HL-60/S4 treated with retinoic acid at 250 ng/mL for 4 days and 3 days (cell line): ENCODE data around the gene ILKAP.

Experiments used
- in situ Hi-C: fragments of 300-500 bp; cut with MboI; formaldehyde crosslinking; loops from 2 replicates; pipeline ENCODE4 v1.7.0; 2022; ENCODE audit warnings: low sequenced_read_pairs

Gene ILKAP

GRCh38 chr2:238203094-238203972 is at the start of gene ILKAP:
Gene ILKAP (minus strand): TSS chr2:238203695. CDS start chr2:238203553, 142 bp downstream.
- in situ Hi-C loops: no loop called here

DNA sequence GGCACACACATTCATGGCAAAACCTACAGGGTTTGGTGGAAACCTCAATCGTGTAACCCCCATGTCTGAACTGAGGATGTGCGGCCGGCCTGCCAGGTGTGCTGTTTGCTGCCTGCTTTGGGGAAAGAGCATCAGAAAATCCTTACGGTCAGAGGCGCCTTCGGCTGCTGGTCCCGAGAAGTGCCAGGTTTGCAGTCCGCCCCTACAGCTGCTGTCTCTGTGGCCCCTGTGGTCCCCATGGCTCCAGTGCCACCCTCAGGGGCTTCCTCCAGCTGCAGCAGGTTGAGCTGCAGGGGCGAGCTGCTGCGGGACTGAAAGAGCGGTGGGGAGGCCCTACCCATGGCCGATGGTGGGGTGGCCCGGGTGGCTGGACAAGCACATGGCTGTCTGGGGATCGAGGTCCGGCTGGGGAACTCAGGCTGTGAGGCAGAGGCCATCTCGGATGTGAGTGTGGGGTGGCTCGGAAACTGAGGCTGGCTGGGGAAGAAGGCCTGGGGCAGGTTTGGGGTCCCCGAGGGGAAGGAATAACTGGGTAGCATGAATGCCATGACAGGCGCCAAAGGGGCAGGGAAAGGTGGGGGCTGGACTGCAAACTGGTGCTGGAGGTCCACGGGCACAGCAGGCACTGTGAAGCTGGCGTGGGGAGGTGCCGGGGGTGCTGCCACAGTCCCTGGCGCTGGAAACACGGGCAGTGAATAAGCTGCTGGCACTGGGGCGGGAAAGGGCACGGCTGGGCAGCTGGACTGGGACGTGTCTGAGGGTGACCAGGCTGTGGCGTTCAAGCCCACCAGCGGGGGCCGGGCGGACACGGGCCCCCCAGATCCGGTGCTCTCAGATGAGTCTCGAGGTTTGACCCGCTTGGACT is 49.5 kb upstream of the ILKAP start:
- in situ Hi-C loops: no loop called here

DNA sequence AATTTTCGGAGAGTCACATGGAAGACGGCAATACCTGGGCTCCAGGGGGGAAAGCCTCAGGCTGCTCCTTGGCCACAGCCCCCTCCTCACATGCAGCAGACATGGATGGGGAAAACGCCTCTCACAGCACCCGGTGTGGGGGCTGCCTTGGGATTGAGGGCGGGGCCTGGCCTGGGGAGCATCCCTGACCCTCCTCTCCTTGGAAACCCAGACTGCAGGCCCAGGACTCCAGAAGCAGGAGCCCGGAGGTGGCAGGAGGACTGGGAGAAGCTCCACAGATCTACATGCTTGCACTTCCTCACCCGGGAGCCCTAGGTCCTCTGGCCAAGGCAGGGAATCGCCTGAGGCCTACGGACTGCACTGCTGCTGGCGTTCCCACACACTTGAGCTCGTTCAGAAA is 48.5 kb upstream of the ILKAP start:
- in situ Hi-C loops: no loop called here

DNA sequence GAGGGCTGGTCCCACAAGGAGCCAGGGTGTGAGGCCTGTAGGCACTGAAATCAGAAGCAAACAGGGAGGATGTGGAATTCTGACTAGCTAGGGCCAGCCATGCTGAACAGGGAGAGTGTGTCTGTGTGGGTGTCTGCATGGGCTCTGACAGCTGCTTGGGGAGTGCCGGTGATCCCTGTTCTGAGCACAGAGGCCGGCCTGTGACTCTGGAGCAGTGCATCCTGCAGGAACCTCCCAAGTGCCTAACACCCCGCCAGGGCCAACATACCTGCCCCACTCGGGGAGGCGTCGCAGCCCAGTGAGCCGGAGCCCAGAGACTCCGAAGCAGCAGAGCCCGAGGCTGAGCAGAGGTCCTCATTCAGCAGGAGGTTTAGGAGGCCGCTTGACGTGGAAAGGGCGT is 47.8 kb upstream of the ILKAP start:
- in situ Hi-C loops: no loop called here

DNA sequence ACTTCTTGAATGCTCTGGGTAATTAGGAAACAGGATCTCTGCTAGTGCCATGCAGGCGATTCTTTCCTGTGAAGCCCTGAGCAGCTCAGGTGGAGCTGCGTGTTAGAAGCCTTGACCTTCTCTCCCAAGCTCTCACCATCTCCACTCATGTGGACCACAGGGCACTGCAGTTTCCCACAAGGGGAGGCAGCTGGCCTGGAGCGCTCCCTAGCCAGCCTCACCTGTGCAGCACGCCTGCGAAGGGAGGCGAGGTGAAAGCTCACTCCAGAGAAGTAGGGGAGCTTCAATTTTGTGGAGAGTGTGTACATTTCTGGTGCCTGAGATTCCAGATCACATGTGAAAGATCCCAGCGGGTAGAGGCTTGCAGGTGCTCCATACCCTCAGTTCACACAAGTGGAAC is 47.4 kb upstream of the ILKAP start:
- in situ Hi-C loops: no loop called here

GRCh38 chr2:238247841-238248453 is 44.5 kb upstream of the ILKAP start:
- in situ Hi-C loops: no loop called here

DNA sequence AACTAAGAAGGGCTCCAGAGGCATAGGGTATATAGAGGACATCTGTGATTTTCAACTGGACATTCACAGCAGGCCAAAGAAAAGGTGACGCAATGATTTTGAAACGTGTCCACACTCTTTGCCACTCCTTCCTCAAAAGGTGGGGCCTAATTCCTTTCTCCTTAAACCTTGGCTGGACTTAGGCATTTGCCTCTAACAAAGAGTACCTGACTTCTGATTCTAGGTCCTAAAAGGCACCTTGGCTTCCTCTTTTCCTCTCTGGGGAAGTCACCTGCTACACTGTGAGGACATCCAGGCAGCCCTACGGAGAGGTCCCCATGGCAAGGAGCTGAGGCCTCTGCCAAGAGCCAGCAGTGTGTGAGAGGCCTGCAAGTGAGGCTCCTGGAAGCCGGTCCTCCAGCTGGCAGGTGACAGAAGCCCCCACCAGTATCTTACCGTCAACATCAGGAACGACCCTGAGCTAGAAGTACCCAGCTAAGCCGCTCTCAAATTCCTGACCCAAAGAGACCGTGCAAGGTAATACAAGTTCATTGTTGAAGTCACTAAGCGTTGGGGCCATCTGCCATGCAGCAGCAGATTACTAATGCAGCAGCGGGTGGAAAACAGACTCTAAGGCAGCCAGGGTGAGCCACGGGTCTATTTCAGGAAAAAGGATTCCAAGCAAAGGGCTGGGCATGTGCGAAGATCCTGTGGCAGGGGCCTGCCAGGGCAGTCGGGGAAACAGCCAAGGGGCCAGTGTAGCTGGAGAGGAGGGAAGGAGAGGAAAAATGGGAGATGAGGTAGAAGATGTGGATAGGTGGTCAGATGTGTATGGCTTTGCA is 43.7 kb upstream of the ILKAP start:
- in situ Hi-C loops: no loop called here

GRCh38 chr2:238244151-238244550 is 40.7 kb upstream of the ILKAP start:
- in situ Hi-C loops: no loop called here

DNA sequence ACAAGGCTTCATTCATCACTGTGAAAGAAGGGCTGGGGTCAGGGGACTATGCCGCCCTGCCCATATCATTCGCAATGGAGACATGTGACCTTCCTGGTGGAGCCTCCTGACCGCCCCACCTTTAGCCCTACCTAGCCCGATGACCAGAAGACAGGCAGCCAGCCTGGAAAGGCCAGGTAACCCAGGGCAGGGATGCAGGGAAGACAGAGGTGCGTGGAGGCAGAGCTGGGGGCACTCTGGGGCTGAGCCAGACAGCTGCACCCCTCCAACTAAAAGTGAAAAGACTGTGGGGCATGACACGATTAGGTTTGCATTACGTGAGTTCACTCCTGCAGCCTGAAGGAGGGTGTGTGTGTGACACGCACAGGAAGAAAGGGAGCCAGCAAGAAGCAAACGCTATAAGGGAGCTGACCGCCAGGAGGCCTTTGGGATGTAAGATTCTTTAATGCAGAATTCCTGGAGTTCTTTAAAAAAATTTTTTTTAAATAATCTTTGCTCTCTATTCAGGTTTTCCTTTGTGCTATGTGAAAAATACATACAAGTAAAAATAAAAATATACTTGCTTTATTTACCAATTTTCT is 40.1 kb upstream of the ILKAP start:
- in situ Hi-C loops: no loop called here

GRCh38 chr2:238242731-238243495 is 39.4 kb upstream of the ILKAP start:
- in situ Hi-C loops: no loop called here

DNA sequence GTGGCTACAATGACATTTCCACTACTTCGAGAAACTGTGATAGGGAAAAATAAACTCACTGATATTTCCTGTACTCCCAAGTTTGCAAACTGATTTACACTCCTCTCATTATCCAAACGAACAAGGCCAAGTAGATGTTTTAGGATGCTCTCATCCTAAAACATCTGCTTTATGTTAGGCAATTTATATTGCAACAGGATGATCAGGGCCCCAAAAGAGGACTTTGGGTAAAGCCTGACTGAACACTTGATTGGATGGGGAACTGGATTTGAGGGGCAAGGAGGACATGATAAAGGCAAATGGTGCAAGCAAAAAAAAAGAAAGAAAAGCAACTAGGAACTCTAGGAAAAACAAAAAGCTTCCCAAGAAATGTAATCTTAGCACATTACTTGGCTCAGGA is 38.5 kb upstream of the ILKAP start:
- in situ Hi-C loops: no loop called here

- in situ Hi-C loops: no loop called here
Measured at GRCh38 chr2:238240757-238241711, 37.5 kb upstream of the ILKAP start.

GRCh38 chr2:238239863-238240756 is 36.6 kb upstream of the ILKAP start, which contains the start of gene HES6:
Gene HES6 (minus strand): TSS chr2:238240038. CDS start chr2:238239905, 133 bp downstream.
- in situ Hi-C loops: no loop called here

GRCh38 chr2:238239543-238239862 is 36.0 kb upstream of the ILKAP start:
- in situ Hi-C loops: no loop called here

DNA sequence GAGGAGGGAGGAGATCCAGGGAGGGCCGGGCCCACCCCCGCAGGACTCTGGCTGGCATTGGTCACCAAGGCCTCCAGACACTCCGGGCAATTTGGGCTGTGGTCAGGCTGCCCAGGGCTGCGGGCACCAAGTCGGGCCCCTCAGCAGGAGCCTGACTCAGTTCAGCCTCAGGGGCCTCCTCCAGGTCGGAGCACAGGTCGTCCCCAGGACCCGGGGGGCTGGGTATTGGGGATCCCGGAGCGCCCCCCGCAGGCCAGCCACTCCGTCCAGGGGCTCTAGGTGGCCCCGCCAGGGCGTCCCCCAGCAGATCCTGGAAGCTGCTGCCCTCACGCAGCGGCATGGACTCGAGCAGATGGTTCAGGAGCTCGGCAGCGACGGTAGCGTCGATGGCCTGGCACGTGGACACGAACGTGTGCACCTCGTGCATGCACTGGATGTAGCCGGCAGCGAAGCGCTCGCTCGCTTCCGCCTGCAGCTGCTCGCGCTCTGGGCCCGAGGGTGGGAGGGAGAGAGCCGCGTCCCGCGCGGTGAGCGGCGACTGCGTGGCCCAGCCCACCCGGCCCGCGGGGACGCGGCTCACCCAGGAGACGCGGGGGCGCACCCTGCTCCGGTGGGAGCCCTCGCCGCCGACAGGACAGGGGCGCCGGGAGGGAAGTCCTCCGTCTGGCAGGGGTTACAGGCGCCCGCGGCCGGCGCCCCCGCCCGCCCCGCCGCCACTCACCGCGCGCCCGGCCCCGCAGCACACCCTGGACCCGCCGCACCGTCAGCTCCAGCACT is 35.5 kb upstream of the ILKAP start:
- in situ Hi-C loops: no loop called here

- in situ Hi-C loops: no loop called here
Measured at GRCh38 chr2:238238311-238238765, 34.8 kb upstream of the ILKAP start.
